DND-41 (cell line): Measurements from ENCODE around the gene HRH1.

Experiments
- ATAC-seq: fragments of 200-7000 bp; cut with Tn5 transposase; 3 replicates; pipeline ENCODE4 v1.9.1; 2021; ENCODE audit warnings: low read depth; ENCODE audit not compliant: insufficient read depth
- DNase-seq: peaks from one replicate; pipeline ENCODE4 v3.0.0-alpha.2; 2020
- H2AFZ ChIP-seq: 2 replicates; pipeline ENCODE4 v1.6.0; 2012; ENCODE audit warnings: low read depth, low read length
- H3K27ac ChIP-seq: 2 replicates; pipeline ENCODE4 v1.5.1; 2012; ENCODE audit warnings: low read length, inconsistent platforms
- H3K27me3 ChIP-seq: fragments of 200-600 bp; sonication (generic); 2 replicates; pipeline ENCODE4 v1.6.0; 2012; ENCODE audit warnings: low read length, mild to moderate bottlenecking, inconsistent platforms; ENCODE audit not compliant: insufficient read depth, poor library complexity
- H3K36me3 ChIP-seq: 2 replicates; pipeline ENCODE4 v1.5.1; 2012; ENCODE audit warnings: low read length, inconsistent platforms; ENCODE audit not compliant: insufficient read depth
- H3K4me1 ChIP-seq: 2 replicates; pipeline ENCODE4 v1.5.1; 2012; ENCODE audit warnings: mild to moderate bottlenecking, low read length; ENCODE audit not compliant: insufficient read depth
- H3K4me2 ChIP-seq: 2 replicates; pipeline ENCODE4 v1.6.0; 2012; ENCODE audit warnings: mild to moderate bottlenecking, moderate library complexity, low read length, inconsistent platforms; ENCODE audit not compliant: insufficient read depth
- H3K4me3 ChIP-seq, 2 experiments: fragments of 200-600 bp in 1 of 2; shearing (Covaris generic) in 1 of 2; 2 replicates each; pipeline ENCODE4 v1.5.1; 2012 to 2016; ENCODE audit warnings: inconsistent platforms in 2 of 2, low read length in 2 of 2, mild to moderate bottlenecking in 2 of 2, low read depth in 1 of 2, moderate library complexity in 1 of 2
- H3K79me2 ChIP-seq: 2 replicates; pipeline ENCODE4 v1.6.0; 2012; ENCODE audit warnings: low read length, inconsistent platforms; ENCODE audit not compliant: insufficient read depth
- H3K9ac ChIP-seq: 2 replicates; pipeline ENCODE4 v1.6.0; 2012; ENCODE audit warnings: low read depth, mild to moderate bottlenecking, inconsistent platforms, low read length, moderate library complexity
- H3K9me3 ChIP-seq: 2 replicates; pipeline ENCODE4 v1.5.1; 2012; ENCODE audit warnings: low read length, moderate library complexity, mild to moderate bottlenecking, inconsistent platforms; ENCODE audit not compliant: insufficient read depth, severe bottlenecking
- H4K20me1 ChIP-seq: 2 replicates; pipeline ENCODE4 v1.6.0; 2012; ENCODE audit warnings: low read length; ENCODE audit not compliant: insufficient read depth
- EZH2 ChIP-seq: IDR thresholded peaks from 3 replicates; pipeline ENCODE4 v1.6.1; 2012; ENCODE audit warnings: borderline replicate concordance, low read depth, mild to moderate bottlenecking, moderate library complexity, low read length, inconsistent platforms; ENCODE audit not compliant: severe bottlenecking
- TF ChIP-seq, protein P1 (sequence below): IDR thresholded peaks from 2 replicates; pipeline ENCODE4 v1.5.1; 2012; ENCODE audit warnings: borderline replicate concordance, low read length, moderate library complexity, mild to moderate bottlenecking; ENCODE audit not compliant: poor library complexity, severe bottlenecking; ENCODE audit errors: extremely low read depth

HRH1 gene

GRCh38 chr3:11307830-11308432 is 153.6 kb downstream of the HRH1 start:
- no peak overlapping the region for H3K9ac ChIP-seq
- H3K9me3 ChIP-seq: no peaks in the 10 kb centered on the region
- ATAC-seq: no peak
- no peaks in the 10 kb centered on the region for H4K20me1 ChIP-seq
- no peak overlapping the region for H3K4me2 ChIP-seq
- peaks cover 10% of the 10 kb centered on the region; the same call in 1 of the 2 replicates for H3K4me1 ChIP-seq
- no peak for TF ChIP-seq EZH2
- TF ChIP-seq, protein P1, sequence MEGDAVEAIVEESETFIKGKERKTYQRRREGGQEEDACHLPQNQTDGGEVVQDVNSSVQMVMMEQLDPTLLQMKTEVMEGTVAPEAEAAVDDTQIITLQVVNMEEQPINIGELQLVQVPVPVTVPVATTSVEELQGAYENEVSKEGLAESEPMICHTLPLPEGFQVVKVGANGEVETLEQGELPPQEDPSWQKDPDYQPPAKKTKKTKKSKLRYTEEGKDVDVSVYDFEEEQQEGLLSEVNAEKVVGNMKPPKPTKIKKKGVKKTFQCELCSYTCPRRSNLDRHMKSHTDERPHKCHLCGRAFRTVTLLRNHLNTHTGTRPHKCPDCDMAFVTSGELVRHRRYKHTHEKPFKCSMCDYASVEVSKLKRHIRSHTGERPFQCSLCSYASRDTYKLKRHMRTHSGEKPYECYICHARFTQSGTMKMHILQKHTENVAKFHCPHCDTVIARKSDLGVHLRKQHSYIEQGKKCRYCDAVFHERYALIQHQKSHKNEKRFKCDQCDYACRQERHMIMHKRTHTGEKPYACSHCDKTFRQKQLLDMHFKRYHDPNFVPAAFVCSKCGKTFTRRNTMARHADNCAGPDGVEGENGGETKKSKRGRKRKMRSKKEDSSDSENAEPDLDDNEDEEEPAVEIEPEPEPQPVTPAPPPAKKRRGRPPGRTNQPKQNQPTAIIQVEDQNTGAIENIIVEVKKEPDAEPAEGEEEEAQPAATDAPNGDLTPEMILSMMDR: no peak
- H3K27me3 ChIP-seq: no peaks in the 10 kb centered on the region
- no peaks in the 10 kb centered on the region for H3K79me2 ChIP-seq
- H2AFZ ChIP-seq: no peak overlapping the region
- no peak overlapping the region for H3K4me3 ChIP-seq
- no peak for DNase-seq
- peaks cover 47% of the 10 kb centered on the region for H3K36me3 ChIP-seq
- H3K27ac ChIP-seq: 0 out of 2 replicates have a peak overlapping the region, but pooled peaks have one; percentile 34

GRCh38 chr3:11310258-11310657 is 156.0 kb downstream of the HRH1 start:
- Histone ChIP-seq H4K20me1 (no peaks in the 10 kb centered on the region), H3K9me3 (no peaks in the 10 kb centered on the region), H3K36me3 (peaks cover 54% of the 10 kb centered on the region), H3K27ac (no peak overlapping the region), H3K4me3 (no peak overlapping the region), H3K9ac (no peak overlapping the region), H3K27me3 (no peaks in the 10 kb centered on the region), H3K79me2 (no peaks in the 10 kb centered on the region), H3K4me1 (peaks cover 10% of the 10 kb centered on the region; the same call in 1 of the 2 replicates), H2AFZ (no peak overlapping the region), H3K4me2 (no peak overlapping the region)
- no peak for ATAC-seq
- TF ChIP-seq EZH2: no peak
- TF ChIP-seq, protein P1: no peak
- no peak for DNase-seq

DNA sequence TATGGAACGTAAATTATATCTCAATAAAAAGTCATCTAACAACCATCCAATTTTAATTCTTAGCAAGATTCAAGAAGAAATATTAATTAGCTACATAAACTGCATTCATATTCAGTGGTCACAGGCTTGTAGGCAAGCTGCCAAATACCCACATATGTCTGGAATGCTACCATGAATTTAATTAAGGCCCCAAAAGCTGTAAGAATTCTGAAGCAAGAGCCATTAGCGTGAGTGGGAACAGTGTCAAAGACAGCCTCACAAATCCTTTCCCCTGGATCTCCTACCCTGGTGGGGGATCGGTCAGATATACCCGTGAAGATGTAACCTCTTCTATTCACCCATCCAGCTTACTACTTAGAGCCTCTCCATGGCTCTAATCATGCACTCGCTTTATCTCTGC is 157.9 kb downstream of the HRH1 start:
- H3K27me3 ChIP-seq: no peaks in the 10 kb centered on the region
- no peak for TF ChIP-seq EZH2
- TF ChIP-seq, protein P1: no peak
- H3K9ac ChIP-seq: no peak overlapping the region
- H4K20me1 ChIP-seq: no peaks in the 10 kb centered on the region
- H3K4me3 ChIP-seq: no peak overlapping the region
- H3K4me2 ChIP-seq: no peak overlapping the region
- no peak overlapping the region for H2AFZ ChIP-seq
- H3K4me1 ChIP-seq: no peaks in the 10 kb centered on the region
- ATAC-seq: no peak
- H3K36me3 ChIP-seq: peaks cover 63% of the 10 kb centered on the region
- no peaks in the 10 kb centered on the region for H3K9me3 ChIP-seq
- H3K27ac ChIP-seq: no peak overlapping the region
- no peaks in the 10 kb centered on the region for H3K79me2 ChIP-seq
- DNase-seq: no peak
